Subcutaneous preadipocyte (primary cell): ENCODE results near the gene JAK2. TPM values are rescaled to one million over a fixed set of nuclear protein-coding genes. Genes with fewer than 3 reads are reported as not detected.

Experiments
- total RNA-seq: library from RNA; depleted of rRNA; stranded (reverse); fragments of >200 nt; gene quantifications from 2 replicates; pipeline ENCODE4 v1.2.3, GENCODE V29; 2012

JAK2 gene
- total RNA-seq = 5.5 and 5.9 TPM in 2 replicates

GRCh38 chr9:4984621-4985385, at the start of gene JAK2:
Gene JAK2, plus strand, starts transcription at chr9:4985272. Its CDS starts 36,716 bp downstream, at chr9:5021988.

Other genes starting within 250 kb of the JAK2 start
- 39.5 and 48.9 TPM in 2 replicates for gene AK3, start 244.1 kb upstream of the JAK2 start, total RNA-seq
- gene RCL1, start 192.3 kb upstream of the JAK2 start, total RNA-seq = 14.0 and 14.9 TPM in 2 replicates
- not detected in 2 replicates for gene INSL6, start 200.4 kb downstream of the JAK2 start, total RNA-seq
- not detected in 2 replicates for gene INSL4, start 246.1 kb downstream of the JAK2 start, total RNA-seq